Liver (tissue), 9 donors: ENCODE data around the gene BCKDHA. TPM values are rescaled to one million over a fixed set of nuclear protein-coding genes. Genes with fewer than 3 reads are reported as not detected.

Experiments
- DNase-seq: peaks from one replicate; pipeline ENCODE4 v3.0.0-alpha.2; 2017; ENCODE audit warnings: low spot score
- H3K27ac ChIP-seq, 2 donors: one replicate each; pipeline ENCODE4 v1.7.0; 2013; ENCODE audit warnings: inconsistent platforms in 2 of 2, low read length in 2 of 2, control low read depth in 1 of 2, low read depth in 1 of 2, mild to moderate bottlenecking in 1 of 2
- H3K27me3 ChIP-seq, 4 donors: one replicate each; pipeline versions ENCODE4 v1.6.1 to v1.7.0; 2013; ENCODE audit warnings: low read length in 3 of 4, inconsistent platforms in 1 of 4, mild to moderate bottlenecking in 1 of 4, moderate library complexity in 1 of 4; ENCODE audit not compliant: control insufficient read depth in 4 of 4, insufficient read depth in 4 of 4
- H3K36me3 ChIP-seq, 4 donors: one replicate each; pipeline versions ENCODE4 v1.6.1 to v1.7.0; 2013; ENCODE audit warnings: low read length in 3 of 4, mild to moderate bottlenecking in 3 of 4, low read depth in 1 of 4, moderate library complexity in 1 of 4; ENCODE audit not compliant: control insufficient read depth in 4 of 4, insufficient read depth in 3 of 4
- H3K4me1 ChIP-seq, 4 donors: one replicate each; pipeline versions ENCODE4 v1.6.1 to v1.7.0; 2013; ENCODE audit warnings: low read length in 3 of 4, mild to moderate bottlenecking in 3 of 4, moderate library complexity in 1 of 4; ENCODE audit not compliant: control insufficient read depth in 4 of 4, insufficient read depth in 4 of 4
- H3K4me3 ChIP-seq, 3 donors: one replicate each; pipeline versions ENCODE4 v1.6.1 to v1.7.0; 2013; ENCODE audit warnings: low read length in 3 of 3, control low read depth in 1 of 3, low read depth in 1 of 3, mild to moderate bottlenecking in 1 of 3
- H3K9ac ChIP-seq, 2 donors: one replicate each; pipeline ENCODE4 v1.7.0; 2013; ENCODE audit warnings: low read length in 2 of 2, mild to moderate bottlenecking in 2 of 2, moderate library complexity in 2 of 2, control low read depth in 1 of 2, low read depth in 1 of 2
- H3K9me3 ChIP-seq, 4 donors: one replicate each; pipeline versions ENCODE4 v1.6.1 to v1.7.0; 2013; ENCODE audit warnings: low read length in 3 of 4; ENCODE audit not compliant: control insufficient read depth in 4 of 4
- EGR1 ChIP-seq, 2 donors: IDR thresholded peaks; 2 replicates each; pipeline ENCODE4 v1.6.1; 2016 to 2018; ENCODE audit warnings: antibody characterized with exemption in 2 of 2, low read depth in 2 of 2
- FOXA1 ChIP-seq: IDR thresholded peaks from 2 replicates; pipeline ENCODE4 v1.6.1; 2016; ENCODE audit warnings: antibody characterized with exemption
- GABPA ChIP-seq, 2 donors: IDR thresholded peaks in 1 of 2; conservative IDR thresholded peaks in 1 of 2; 2 replicates each; pipeline ENCODE4 v1.6.1; 2016; ENCODE audit warnings: antibody characterized with exemption in 2 of 2, mild to moderate bottlenecking in 1 of 2, moderate library complexity in 1 of 2
- HNF4A ChIP-seq, 2 donors: conservative IDR thresholded peaks; 2 replicates each; pipeline ENCODE4 v1.6.1; 2016; ENCODE audit warnings: antibody characterized with exemption in 2 of 2, mild to moderate bottlenecking in 2 of 2
- HNF4G ChIP-seq: IDR thresholded peaks from 2 replicates; pipeline ENCODE4 v1.6.1; 2016; ENCODE audit warnings: antibody characterized with exemption
- JUND ChIP-seq, 2 donors: IDR thresholded peaks; 2 replicates each; pipeline ENCODE4 v1.6.1; 2016; ENCODE audit warnings: antibody characterized with exemption in 2 of 2
- RXRA ChIP-seq, 2 donors: IDR thresholded peaks; 2 replicates each; pipeline ENCODE4 v1.6.1; 2017 to 2018; ENCODE audit warnings: antibody characterized with exemption in 2 of 2, mild to moderate bottlenecking in 1 of 2
- TAF1 ChIP-seq: conservative IDR thresholded peaks from 2 replicates; pipeline ENCODE4 v1.6.1; 2016; ENCODE audit warnings: antibody characterized with exemption, mild to moderate bottlenecking
- YY1 ChIP-seq: IDR thresholded peaks from 2 replicates; pipeline ENCODE4 v1.6.1; 2016; ENCODE audit warnings: antibody characterized with exemption, mild to moderate bottlenecking
- WGBS: extraction: QIAGEN DNeasy Blood & Tissue Kit; methylation state at CpG from one replicate; pipeline ENCODE4 v1.1.7; 2013; 5-methylcytosine and 5-hydroxymethylcytosine counted together
- polyA plus RNA-seq, 2 donors: library from polyadenylated mRNA; stranded (reverse) in 1 of 2; unstranded in 1 of 2; fragments of 200-250 nt in 1 of 2; fragments of >200 nt in 1 of 2; fragmentation: Nextera tagmentation in 1 of 2; extraction: Ambion mirVana in 1 of 2; gene quantifications; one replicate each; pipeline versions ENCODE4 v1.2.1 to v1.2.3, GENCODE V29; 2013 to 2015
- total RNA-seq, 2 donors: library from RNA; depleted of rRNA; stranded (reverse); fragments of >200 nt; gene quantifications; one replicate each; pipeline ENCODE4 v1.2.3, GENCODE V29; 2014
- TF ChIP-seq, protein P1 (sequence below): IDR thresholded peaks from 2 replicates; pipeline ENCODE4 v1.6.1; 2016; ENCODE audit warnings: antibody characterized with exemption, mild to moderate bottlenecking
- TF ChIP-seq, protein P2 (sequence below): IDR thresholded peaks from 2 replicates; pipeline ENCODE4 v1.6.1; 2016; ENCODE audit warnings: antibody characterized with exemption
- TF ChIP-seq, protein P3 (sequence below): IDR thresholded peaks from 2 replicates; pipeline ENCODE4 v1.6.1; 2016; ENCODE audit warnings: antibody characterized with exemption
- TF ChIP-seq, protein P4 (sequence below): fragments of 150-350 bp; IDR thresholded peaks from 2 replicates; pipeline ENCODE4 v1.5.1; 2017; ENCODE audit warnings: improper control_type of control experiment, low read depth, low read length; ENCODE audit not compliant: missing input control
- TF ChIP-seq, protein P5 (sequence below): IDR thresholded peaks from 2 replicates; pipeline ENCODE4 v1.6.1; 2016; ENCODE audit warnings: antibody characterized with exemption
- donor health status: healthy.
- donor health status: healthy.
- donor health status: healthy.
- donor health status: healthy.
- donor health status: healthy.

The BCKDHA gene
- total and polyA plus RNA-seq, 4 donors: 38.5 to 91.4 (median 63.7) TPM

DNA sequence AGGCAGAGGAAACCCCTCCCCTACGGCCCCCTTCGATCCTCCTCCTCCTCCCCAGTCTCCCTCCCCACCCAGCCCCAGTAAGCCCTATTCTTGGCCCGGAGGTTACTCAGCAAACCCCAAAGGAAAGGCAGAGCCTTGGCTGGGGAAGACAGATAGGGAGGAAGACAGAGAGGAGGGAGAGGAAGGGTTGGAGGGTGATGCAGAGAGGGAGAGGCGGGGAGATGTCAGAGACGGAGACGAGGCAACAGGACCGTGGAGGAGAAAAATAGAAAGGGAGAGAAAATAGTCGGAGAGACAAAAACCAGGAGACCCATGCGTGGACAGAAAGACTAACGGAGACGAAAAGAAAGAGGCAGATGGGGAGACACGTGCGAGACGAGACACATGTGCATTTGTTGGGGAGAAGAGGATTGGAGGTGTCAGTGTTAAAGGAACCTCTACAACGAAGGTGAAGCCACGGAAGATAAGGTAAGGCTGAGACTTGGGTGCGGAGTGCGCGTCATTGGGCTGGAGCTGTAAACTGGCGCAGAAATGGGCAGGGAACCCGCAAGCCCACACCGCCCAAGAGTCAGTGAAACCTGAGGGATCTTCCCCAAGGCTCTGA, 46.8 kb upstream of the BCKDHA start:
- 20% methylated on average over 22 of the region's 22 CpGs for WGBS
- H3K27ac ChIP-seq: peak overlapping the region; percentile 45 to 63
- H3K4me1 ChIP-seq: peaks cover 0 to 39% (median 18%) of the 10 kb centered on the region in 4 donors
- no peak for DNase-seq
- peak overlapping the region in 1 of 2 donors; percentile 44 for H3K9ac ChIP-seq
- no peaks in the 10 kb centered on the region for H3K36me3 ChIP-seq
- H3K27me3 ChIP-seq: no peaks in the 10 kb centered on the region
- peak overlapping the region; percentile 41 to 61 (median 50) for H3K4me3 ChIP-seq
- no peaks in the 10 kb centered on the region for H3K9me3 ChIP-seq
- no peak for TF ChIP-seq YY1
- TF ChIP-seq, protein P1, sequence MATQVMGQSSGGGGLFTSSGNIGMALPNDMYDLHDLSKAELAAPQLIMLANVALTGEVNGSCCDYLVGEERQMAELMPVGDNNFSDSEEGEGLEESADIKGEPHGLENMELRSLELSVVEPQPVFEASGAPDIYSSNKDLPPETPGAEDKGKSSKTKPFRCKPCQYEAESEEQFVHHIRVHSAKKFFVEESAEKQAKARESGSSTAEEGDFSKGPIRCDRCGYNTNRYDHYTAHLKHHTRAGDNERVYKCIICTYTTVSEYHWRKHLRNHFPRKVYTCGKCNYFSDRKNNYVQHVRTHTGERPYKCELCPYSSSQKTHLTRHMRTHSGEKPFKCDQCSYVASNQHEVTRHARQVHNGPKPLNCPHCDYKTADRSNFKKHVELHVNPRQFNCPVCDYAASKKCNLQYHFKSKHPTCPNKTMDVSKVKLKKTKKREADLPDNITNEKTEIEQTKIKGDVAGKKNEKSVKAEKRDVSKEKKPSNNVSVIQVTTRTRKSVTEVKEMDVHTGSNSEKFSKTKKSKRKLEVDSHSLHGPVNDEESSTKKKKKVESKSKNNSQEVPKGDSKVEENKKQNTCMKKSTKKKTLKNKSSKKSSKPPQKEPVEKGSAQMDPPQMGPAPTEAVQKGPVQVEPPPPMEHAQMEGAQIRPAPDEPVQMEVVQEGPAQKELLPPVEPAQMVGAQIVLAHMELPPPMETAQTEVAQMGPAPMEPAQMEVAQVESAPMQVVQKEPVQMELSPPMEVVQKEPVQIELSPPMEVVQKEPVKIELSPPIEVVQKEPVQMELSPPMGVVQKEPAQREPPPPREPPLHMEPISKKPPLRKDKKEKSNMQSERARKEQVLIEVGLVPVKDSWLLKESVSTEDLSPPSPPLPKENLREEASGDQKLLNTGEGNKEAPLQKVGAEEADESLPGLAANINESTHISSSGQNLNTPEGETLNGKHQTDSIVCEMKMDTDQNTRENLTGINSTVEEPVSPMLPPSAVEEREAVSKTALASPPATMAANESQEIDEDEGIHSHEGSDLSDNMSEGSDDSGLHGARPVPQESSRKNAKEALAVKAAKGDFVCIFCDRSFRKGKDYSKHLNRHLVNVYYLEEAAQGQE: no peak
- TF ChIP-seq, protein P2, sequence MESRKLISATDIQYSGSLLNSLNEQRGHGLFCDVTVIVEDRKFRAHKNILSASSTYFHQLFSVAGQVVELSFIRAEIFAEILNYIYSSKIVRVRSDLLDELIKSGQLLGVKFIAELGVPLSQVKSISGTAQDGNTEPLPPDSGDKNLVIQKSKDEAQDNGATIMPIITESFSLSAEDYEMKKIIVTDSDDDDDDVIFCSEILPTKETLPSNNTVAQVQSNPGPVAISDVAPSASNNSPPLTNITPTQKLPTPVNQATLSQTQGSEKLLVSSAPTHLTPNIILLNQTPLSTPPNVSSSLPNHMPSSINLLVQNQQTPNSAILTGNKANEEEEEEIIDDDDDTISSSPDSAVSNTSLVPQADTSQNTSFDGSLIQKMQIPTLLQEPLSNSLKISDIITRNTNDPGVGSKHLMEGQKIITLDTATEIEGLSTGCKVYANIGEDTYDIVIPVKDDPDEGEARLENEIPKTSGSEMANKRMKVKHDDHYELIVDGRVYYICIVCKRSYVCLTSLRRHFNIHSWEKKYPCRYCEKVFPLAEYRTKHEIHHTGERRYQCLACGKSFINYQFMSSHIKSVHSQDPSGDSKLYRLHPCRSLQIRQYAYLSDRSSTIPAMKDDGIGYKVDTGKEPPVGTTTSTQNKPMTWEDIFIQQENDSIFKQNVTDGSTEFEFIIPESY: no peak
- no peak for TF ChIP-seq EGR1 (IDR thresholded peaks at IDR 0.05; ENCODE audit: low read depth in 2 of 2)
- TF ChIP-seq, protein P3, sequence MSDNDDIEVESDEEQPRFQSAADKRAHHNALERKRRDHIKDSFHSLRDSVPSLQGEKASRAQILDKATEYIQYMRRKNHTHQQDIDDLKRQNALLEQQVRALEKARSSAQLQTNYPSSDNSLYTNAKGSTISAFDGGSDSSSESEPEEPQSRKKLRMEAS: no peak
- TF ChIP-seq HNF4G: no peak
- TF ChIP-seq, protein P4, sequence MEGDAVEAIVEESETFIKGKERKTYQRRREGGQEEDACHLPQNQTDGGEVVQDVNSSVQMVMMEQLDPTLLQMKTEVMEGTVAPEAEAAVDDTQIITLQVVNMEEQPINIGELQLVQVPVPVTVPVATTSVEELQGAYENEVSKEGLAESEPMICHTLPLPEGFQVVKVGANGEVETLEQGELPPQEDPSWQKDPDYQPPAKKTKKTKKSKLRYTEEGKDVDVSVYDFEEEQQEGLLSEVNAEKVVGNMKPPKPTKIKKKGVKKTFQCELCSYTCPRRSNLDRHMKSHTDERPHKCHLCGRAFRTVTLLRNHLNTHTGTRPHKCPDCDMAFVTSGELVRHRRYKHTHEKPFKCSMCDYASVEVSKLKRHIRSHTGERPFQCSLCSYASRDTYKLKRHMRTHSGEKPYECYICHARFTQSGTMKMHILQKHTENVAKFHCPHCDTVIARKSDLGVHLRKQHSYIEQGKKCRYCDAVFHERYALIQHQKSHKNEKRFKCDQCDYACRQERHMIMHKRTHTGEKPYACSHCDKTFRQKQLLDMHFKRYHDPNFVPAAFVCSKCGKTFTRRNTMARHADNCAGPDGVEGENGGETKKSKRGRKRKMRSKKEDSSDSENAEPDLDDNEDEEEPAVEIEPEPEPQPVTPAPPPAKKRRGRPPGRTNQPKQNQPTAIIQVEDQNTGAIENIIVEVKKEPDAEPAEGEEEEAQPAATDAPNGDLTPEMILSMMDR: no peak
- no peak for TF ChIP-seq HNF4A (conservative IDR thresholded peaks at IDR 0.05)
- TF ChIP-seq FOXA1: no peak

DNA sequence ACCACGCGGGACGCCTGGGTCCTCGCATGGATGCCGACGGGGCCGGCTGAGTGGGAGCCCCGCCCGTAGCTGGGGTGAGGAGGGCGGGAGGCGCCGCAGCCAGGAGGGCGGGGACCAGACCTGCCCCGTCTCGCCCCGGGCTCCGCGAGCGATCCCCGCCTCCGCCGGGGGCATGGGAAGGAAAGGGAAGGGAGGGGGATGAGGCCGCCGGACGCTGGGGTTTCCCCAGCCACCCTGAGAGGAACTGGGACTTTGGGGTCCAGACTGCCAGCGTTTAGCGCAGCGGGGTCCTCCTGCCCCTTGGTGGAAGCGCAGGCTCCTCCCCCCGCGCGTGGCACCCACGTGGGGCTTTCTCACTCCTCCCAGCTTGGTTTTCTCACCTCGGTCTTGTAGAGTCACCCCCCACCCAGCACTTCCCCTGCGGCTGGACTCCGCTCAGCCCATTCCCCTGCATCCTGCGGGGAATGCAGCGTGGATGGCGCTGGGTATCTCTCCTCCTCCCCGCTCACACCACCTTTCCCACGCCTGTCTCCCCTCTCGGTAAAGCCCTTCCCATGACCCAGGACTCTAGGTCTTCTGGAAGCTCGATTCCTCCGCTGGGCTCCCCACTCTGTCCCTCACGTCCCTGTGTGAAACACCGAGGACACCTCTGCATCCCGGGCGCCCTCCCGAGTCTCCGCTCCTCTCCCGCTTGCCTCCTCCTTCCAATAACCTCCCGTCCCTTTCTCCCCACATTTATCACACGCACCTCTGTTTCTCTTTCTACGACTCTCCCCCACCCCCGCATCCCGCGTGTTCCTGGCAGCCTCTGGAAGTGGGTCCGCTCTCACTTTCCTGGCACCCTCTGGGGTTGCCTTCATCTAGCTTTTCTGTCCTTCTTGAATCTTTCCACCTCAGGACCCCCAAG, 46.0 kb upstream of the BCKDHA start:
- Histone ChIP-seq H3K4me3 (peak overlapping the region; percentile 50 to 69 (median 61)), H3K27me3 (no peaks in the 10 kb centered on the region), H3K4me1 (peaks cover 0 to 39% (median 18%) of the 10 kb centered on the region in 4 donors), H3K36me3 (no peaks in the 10 kb centered on the region), H3K9me3 (no peaks in the 10 kb centered on the region), H3K27ac (peak overlapping the region; percentile 63 to 71), H3K9ac (peak overlapping the region; percentile 26 to 53)
- WGBS: 3% methylated on average over 58 of the region's 58 CpGs
- DNase-seq: no peak
- TF ChIP-seq, protein P4: no peak
- no peak for TF ChIP-seq GABPA (IDR thresholded peaks at IDR 0.05 in 1 of 2, conservative IDR thresholded peaks at IDR 0.05 in 1 of 2)
- TF ChIP-seq, protein P5, sequence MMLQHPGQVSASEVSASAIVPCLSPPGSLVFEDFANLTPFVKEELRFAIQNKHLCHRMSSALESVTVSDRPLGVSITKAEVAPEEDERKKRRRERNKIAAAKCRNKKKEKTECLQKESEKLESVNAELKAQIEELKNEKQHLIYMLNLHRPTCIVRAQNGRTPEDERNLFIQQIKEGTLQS: no peak
- TF ChIP-seq EGR1 (IDR thresholded peaks at IDR 0.05; ENCODE audit: low read depth in 2 of 2): no peak
- TF ChIP-seq HNF4G: no peak
- TF ChIP-seq RXRA (IDR thresholded peaks at IDR 0.05): no peak
- no peak for TF ChIP-seq JUND (IDR thresholded peaks at IDR 0.05)
- TF ChIP-seq, protein P1: no peak
- no peak for TF ChIP-seq TAF1
